Stimulated activated naive CD8-positive, alpha-beta T cell treated with anti-CD3 and anti-CD28 coated beads, Interleukin-15, amount 100 ng/mL, for 72 hours (primary cell): ENCODE measurements around the gene FTCDNL1.

ENCODE experiments used
- ATAC-seq: fragments of 150-1000 bp; cut with Tn5 transposase; 2 replicates; pipeline ENCODE4 v1.10.0; 2021; ENCODE audit warnings: mild to moderate bottlenecking, moderate library complexity
- DNase-seq, 2 donors: peaks; one replicate each; pipeline ENCODE4 v3.0.0; 2021 to 2022
- H3K27ac Mint-ChIP-seq, 2 donors: one replicate each; pipeline ENCODE4 v1.8.0; 2022; ENCODE audit warnings: mild to moderate bottlenecking in 2 of 2, mixed read lengths in 2 of 2, moderate library complexity in 2 of 2
- H3K27me3 Mint-ChIP-seq: one replicate; pipeline ENCODE4 v1.8.0; 2022; ENCODE audit warnings: mixed read lengths
- H3K4me1 Mint-ChIP-seq: one replicate; pipeline ENCODE4 v1.8.0; 2022; ENCODE audit warnings: mild to moderate bottlenecking, mixed read lengths
- H3K4me3 Mint-ChIP-seq, 2 donors: one replicate each; pipeline ENCODE4 v1.8.0; 2022; ENCODE audit warnings: mild to moderate bottlenecking in 2 of 2, mixed read lengths in 2 of 2, moderate library complexity in 1 of 2
- H3K9me3 Mint-ChIP-seq, 2 donors: one replicate each; pipeline ENCODE4 v1.8.0; 2022; ENCODE audit warnings: mixed read lengths in 2 of 2

The FTCDNL1 gene

GRCh38 chr2:199850718-199851500, at the start of gene FTCDNL1:
Gene FTCDNL1 (minus strand): TSS chr2:199851192. CDS start chr2:199848962, 2,230 bp downstream.
- peak within 1 kb of the TSS; percentile 82 to 90 for H3K4me3 Mint-ChIP-seq
- no peaks in the 10 kb centered on the region for H3K27me3 Mint-ChIP-seq
- no peaks in the 10 kb centered on the region for H3K9me3 Mint-ChIP-seq
- ATAC-seq (peak; percentile 96), DNase-seq (peak; percentile 68)
- peaks cover 6% of the 10 kb centered on the region for H3K4me1 Mint-ChIP-seq
- H3K27ac Mint-ChIP-seq = peak within 1 kb of the TSS; percentile 84 to 97

- no peak for DNase-seq
- no peak overlapping the region for H3K27ac Mint-ChIP-seq
- ATAC-seq = no peak
- no peaks in the 10 kb centered on the region for H3K27me3 Mint-ChIP-seq
- no peak overlapping the region for H3K4me3 Mint-ChIP-seq
- H3K4me1 Mint-ChIP-seq = no peaks in the 10 kb centered on the region
- no peaks in the 10 kb centered on the region for H3K9me3 Mint-ChIP-seq
Observed at GRCh38 chr2:199896617-199897016, 45.6 kb upstream of the FTCDNL1 start.

- Mint-ChIP-seq H3K4me3 (no peak overlapping the region), H3K27ac (no peak overlapping the region), H3K9me3 (no peaks in the 10 kb centered on the region), H3K4me1 (no peaks in the 10 kb centered on the region), H3K27me3 (no peaks in the 10 kb centered on the region)
- no peak for ATAC-seq
- DNase-seq = no peak
Observed at GRCh38 chr2:199895406-199895805, 44.4 kb upstream of the FTCDNL1 start.

GRCh38 chr2:199883474-199884212, 32.7 kb upstream of the FTCDNL1 start:
- no peak for DNase-seq
- no peak overlapping the region for H3K4me3 Mint-ChIP-seq
- ATAC-seq = no peak
- no peaks in the 10 kb centered on the region for H3K9me3 Mint-ChIP-seq
- no peaks in the 10 kb centered on the region for H3K4me1 Mint-ChIP-seq
- no peak overlapping the region for H3K27ac Mint-ChIP-seq
- peaks cover 12% of the 10 kb centered on the region for H3K27me3 Mint-ChIP-seq

- H3K4me3 Mint-ChIP-seq = no peak overlapping the region
- no peak for DNase-seq
Observed at GRCh38 chr2:199882667-199883066, 31.7 kb upstream of the FTCDNL1 start.

GRCh38 chr2:199875400-199875799, 24.4 kb upstream of the FTCDNL1 start:
- no peak overlapping the region for H3K27ac Mint-ChIP-seq
- peaks cover 15 to 16% of the 10 kb centered on the region in 2 donors for H3K9me3 Mint-ChIP-seq
- ATAC-seq (no peak), DNase-seq (no peak)
- no peak overlapping the region for H3K4me3 Mint-ChIP-seq
- H3K27me3 Mint-ChIP-seq = peaks cover 7% of the 10 kb centered on the region
- H3K4me1 Mint-ChIP-seq = no peaks in the 10 kb centered on the region

More at GRCh38 chr2:199882667-199883066, 31.7 kb upstream of the FTCDNL1 start:
- Mint-ChIP-seq H3K9me3 (no peaks in the 10 kb centered on the region), H3K27ac (no peak overlapping the region), H3K27me3 (peaks cover 8% of the 10 kb centered on the region), H3K4me1 (no peaks in the 10 kb centered on the region)
- ATAC-seq = no peak

- ATAC-seq (no peak), DNase-seq (no peak)
- H3K27me3 Mint-ChIP-seq = peaks cover 14% of the 10 kb centered on the region
- no peak overlapping the region for H3K4me3 Mint-ChIP-seq
- H3K9me3 Mint-ChIP-seq = peaks cover 15 to 16% of the 10 kb centered on the region in 2 donors
- H3K27ac Mint-ChIP-seq = no peak overlapping the region
- H3K4me1 Mint-ChIP-seq = no peaks in the 10 kb centered on the region
Observed at GRCh38 chr2:199874209-199874608, 23.2 kb upstream of the FTCDNL1 start.

GRCh38 chr2:199870581-199870980, 19.6 kb upstream of the FTCDNL1 start:
- no peak for ATAC-seq
- Mint-ChIP-seq H3K4me1 (no peaks in the 10 kb centered on the region), H3K9me3 (peaks cover 15 to 16% of the 10 kb centered on the region in 2 donors), H3K4me3 (no peak overlapping the region), H3K27ac (no peak overlapping the region), H3K27me3 (peaks cover 39% of the 10 kb centered on the region)
- no peak for DNase-seq

GRCh38 chr2:199869653-199870052, 18.7 kb upstream of the FTCDNL1 start:
- Mint-ChIP-seq H3K9me3 (peaks cover 9 to 10% of the 10 kb centered on the region in 2 donors), H3K4me1 (no peaks in the 10 kb centered on the region), H3K27ac (no peak overlapping the region), H3K27me3 (peaks cover 32% of the 10 kb centered on the region), H3K4me3 (no peak overlapping the region)
- no peak for DNase-seq
- no peak for ATAC-seq

GRCh38 chr2:199869227-199869541, 18.2 kb upstream of the FTCDNL1 start:
- DNase-seq (no peak), ATAC-seq (no peak)
- Mint-ChIP-seq H3K27ac (no peak overlapping the region), H3K4me3 (no peak overlapping the region), H3K27me3 (peaks cover 31% of the 10 kb centered on the region), H3K4me1 (no peaks in the 10 kb centered on the region), H3K9me3 (peaks cover 4 to 5% of the 10 kb centered on the region in 2 donors)

- H3K27me3 Mint-ChIP-seq = peaks cover 31% of the 10 kb centered on the region
- no peak for DNase-seq
- H3K4me3 Mint-ChIP-seq = no peak overlapping the region
- no peaks in the 10 kb centered on the region for H3K4me1 Mint-ChIP-seq
- no peaks in the 10 kb centered on the region for H3K9me3 Mint-ChIP-seq
- H3K27ac Mint-ChIP-seq = no peak overlapping the region
- ATAC-seq = no peak
Observed at GRCh38 chr2:199868431-199869226, 17.6 kb upstream of the FTCDNL1 start.

- no peak for DNase-seq
- H3K27ac Mint-ChIP-seq = no peak overlapping the region
Observed at GRCh38 chr2:199865905-199866304, 14.9 kb upstream of the FTCDNL1 start.

GRCh38 chr2:199862788-199863187, 11.8 kb upstream of the FTCDNL1 start:
- Mint-ChIP-seq H3K27me3 (peaks cover 41% of the 10 kb centered on the region), H3K4me3 (no peak overlapping the region), H3K9me3 (no peaks in the 10 kb centered on the region), H3K27ac (no peak overlapping the region), H3K4me1 (no peaks in the 10 kb centered on the region)
- DNase-seq (no peak), ATAC-seq (no peak)

More at GRCh38 chr2:199865905-199866304, 14.9 kb upstream of the FTCDNL1 start:
- ATAC-seq = no peak
- H3K9me3 Mint-ChIP-seq = no peaks in the 10 kb centered on the region
- H3K4me1 Mint-ChIP-seq = no peaks in the 10 kb centered on the region
- no peak overlapping the region for H3K4me3 Mint-ChIP-seq
- H3K27me3 Mint-ChIP-seq = peaks cover 42% of the 10 kb centered on the region

- H3K27me3 Mint-ChIP-seq = peaks cover 42% of the 10 kb centered on the region
- H3K27ac Mint-ChIP-seq = no peak overlapping the region
- ATAC-seq = no peak
- no peak overlapping the region for H3K4me3 Mint-ChIP-seq
- DNase-seq = no peak
- no peaks in the 10 kb centered on the region for H3K9me3 Mint-ChIP-seq
- no peaks in the 10 kb centered on the region for H3K4me1 Mint-ChIP-seq
Observed at GRCh38 chr2:199861132-199861774, 10.3 kb upstream of the FTCDNL1 start.

GRCh38 chr2:199855812-199856211, 4.8 kb upstream of the FTCDNL1 start:
- Mint-ChIP-seq H3K4me1 (peaks cover 6% of the 10 kb centered on the region), H3K27me3 (peaks cover 26% of the 10 kb centered on the region), H3K9me3 (no peaks in the 10 kb centered on the region), H3K4me3 (no peak overlapping the region), H3K27ac (no peak overlapping the region)
- DNase-seq = no peak
- ATAC-seq = no peak
